ENCODE data around the gene HS3ST3B1. TPM values are rescaled to one million over a fixed set of nuclear protein-coding genes. Genes with fewer than 3 reads are reported as not detected.
A peak's percentile ranks its signal among the peaks of the same experiment; 100 is the strongest.

HS3ST3B1 gene
- 10 to 100 TPM; 13.4 to 13.9 TPM for total RNA-seq

DNA sequence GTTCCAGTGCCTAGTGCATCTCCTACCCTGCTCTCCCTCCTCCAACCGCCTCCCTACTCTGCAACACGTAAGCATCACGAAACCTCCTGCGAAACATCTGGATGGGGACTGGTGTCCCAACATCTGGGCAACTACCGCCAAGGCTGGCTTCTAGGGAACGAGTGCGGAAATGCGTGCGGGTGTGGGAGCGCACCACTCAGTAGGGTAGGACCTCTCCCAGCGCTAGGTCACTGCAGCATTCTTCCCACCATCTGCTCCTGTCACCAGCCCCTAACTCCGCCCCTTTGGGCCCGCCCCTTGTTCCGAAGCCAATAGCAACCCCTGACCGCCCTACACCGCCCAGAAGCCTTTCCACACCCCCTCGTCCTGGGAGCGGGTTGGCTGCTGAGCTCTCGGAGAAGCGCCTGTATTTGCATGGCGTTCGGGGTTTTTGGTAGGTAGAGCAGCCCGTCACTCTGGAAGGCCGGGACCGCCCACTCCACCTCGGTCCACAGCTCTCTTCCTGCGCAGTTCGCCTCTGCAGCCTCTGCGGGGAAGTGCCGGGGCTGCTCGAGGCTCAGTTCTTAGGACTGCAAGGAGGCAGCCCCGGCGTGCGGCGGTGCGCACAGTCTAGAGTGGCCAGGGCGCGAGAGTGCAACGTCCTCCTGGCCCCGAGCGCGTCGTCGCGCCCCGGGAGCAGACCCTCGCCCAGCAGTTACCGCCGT is at the start of gene HS3ST3B1:
HS3ST3B1 (plus strand) TSS at position 507 of the 704 bp plus-strand sequence. CDS start 438 bp downstream, outside the sequence.
- POLR2A ChIA-PET, result interaction anchor here (0.6 to 4.8 kb wide), 21 partner anchors 8 to 474 kb away, joined by 3 to 37 read pairs (median 4); partner anchors contain the start of gene COX10
- intact Hi-C loops (cut with micrococcal nuclease), result loop anchor here (1.0 to 10.0 kb wide), 11 partner anchors 9 to 1282 kb away; partner anchors contain the start of genes COX10 and ELAC2

DNA sequence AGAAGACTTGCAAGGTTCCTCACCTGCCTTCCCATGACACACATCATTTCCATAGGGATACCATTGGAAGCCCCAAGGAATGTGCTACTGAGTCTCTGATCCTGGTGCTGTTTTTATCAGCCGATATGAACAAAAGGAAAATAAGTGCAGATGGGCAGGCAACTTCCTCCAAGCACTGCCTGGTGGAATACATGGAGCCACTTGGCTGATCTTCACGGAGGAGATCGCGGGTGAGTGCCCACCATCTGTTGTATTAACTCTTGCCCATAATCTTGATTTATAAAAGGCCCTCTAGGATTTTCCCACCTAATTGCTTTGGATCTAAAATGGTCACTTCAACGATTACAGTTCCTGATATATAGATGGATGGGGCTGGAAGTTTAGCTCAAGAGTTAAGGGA is 39.5 kb upstream of the HS3ST3B1 start:
- H3K4me3 Mint-ChIP-seq, result no peak overlapping the region
- no peaks in the 10 kb centered on the region for H3K4me1 Mint-ChIP-seq (ENCODE audit: low read depth)
- H3K36me3 Mint-ChIP-seq, result no peaks in the 10 kb centered on the region
- POLR2A ChIA-PET, result no interaction called here
- intact Hi-C loops (cut with micrococcal nuclease), result no loop called here
- no peaks in the 10 kb centered on the region for H3K9me3 Mint-ChIP-seq
- H3K27ac Mint-ChIP-seq, result no peak overlapping the region
- no peak for DNase-seq
- CTCF ChIA-PET, result no interaction called here
- no peaks in the 10 kb centered on the region for H3K27me3 Mint-ChIP-seq

More for the DNA sequence above, at the start of gene HS3ST3B1:
- H3K9me3 Mint-ChIP-seq, result no peaks in the 10 kb centered on the region
- H3K27ac Mint-ChIP-seq, result peak within 1 kb of the TSS; percentile 92
- peaks cover 49% of the 10 kb centered on the region for H3K4me1 Mint-ChIP-seq (ENCODE audit: low read depth)
- H3K27me3 Mint-ChIP-seq, result peaks cover 26% of the 10 kb centered on the region
- peak; percentile 100 for DNase-seq
- peak within 1 kb of the TSS; percentile 93 for H3K4me3 Mint-ChIP-seq
- peaks cover 6% of the 10 kb centered on the region for H3K36me3 Mint-ChIP-seq
- CTCF ChIA-PET, result interaction anchor here (0.6 to 5.8 kb wide), 23 partner anchors 18 to 1283 kb away, joined by 3 to 43 read pairs (median 4); partner anchors contain the start of genes COX10, ELAC2 and HS3ST3A1

DNA sequence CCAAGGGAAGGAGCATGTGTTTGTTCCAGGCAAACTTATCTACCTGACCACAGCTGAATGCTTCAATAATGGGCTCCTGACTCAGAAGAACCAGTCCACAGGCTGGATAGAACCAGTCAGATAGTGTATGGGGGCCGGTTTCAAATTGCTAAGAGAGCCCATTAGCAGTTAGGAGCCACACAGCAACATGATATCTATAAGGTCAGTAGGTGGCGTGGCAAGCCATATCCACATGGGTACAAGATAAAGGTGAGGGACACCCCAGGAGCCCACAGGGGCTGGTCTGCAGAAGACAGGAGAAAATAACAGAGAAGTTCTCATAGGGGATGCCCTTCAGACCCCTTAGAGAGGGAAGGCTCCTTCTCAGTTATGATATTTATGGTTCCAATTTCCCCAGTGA is 32.6 kb upstream of the HS3ST3B1 start:
- no peak for DNase-seq
- Mint-ChIP-seq H3K27ac (no peak overlapping the region), H3K27me3 (no peaks in the 10 kb centered on the region), H3K9me3 (peaks cover 4% of the 10 kb centered on the region), H3K4me3 (no peak overlapping the region), H3K4me1 (ENCODE audit: low read depth) (no peaks in the 10 kb centered on the region), H3K36me3 (no peaks in the 10 kb centered on the region)
- intact Hi-C loops (cut with micrococcal nuclease), result no loop called here
- CTCF ChIA-PET, result no interaction called here
- POLR2A ChIA-PET, result no interaction called here

DNA sequence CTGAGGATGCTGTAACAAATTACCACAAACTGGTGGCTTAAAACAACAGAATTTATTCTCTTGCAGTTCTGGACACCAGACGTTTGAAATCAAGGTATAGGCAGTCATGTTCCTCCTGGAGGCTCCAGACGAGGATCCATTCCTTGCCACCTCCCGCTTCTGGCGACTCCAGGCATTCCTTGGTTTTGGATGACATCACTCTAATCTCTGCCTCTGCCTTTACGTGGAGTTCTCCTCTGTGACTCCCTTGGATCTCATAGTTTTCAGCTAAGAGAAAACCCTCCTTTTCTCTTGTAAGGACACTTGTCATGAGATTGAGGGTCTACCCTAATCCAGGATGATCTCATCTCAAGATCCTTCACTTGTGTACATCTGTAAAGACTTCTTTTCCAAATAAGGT is 31.4 kb upstream of the HS3ST3B1 start:
- Mint-ChIP-seq H3K4me3 (no peak overlapping the region), H3K27me3 (no peaks in the 10 kb centered on the region), H3K27ac (no peak overlapping the region), H3K9me3 (peaks cover 4% of the 10 kb centered on the region), H3K36me3 (no peaks in the 10 kb centered on the region), H3K4me1 (ENCODE audit: low read depth) (no peaks in the 10 kb centered on the region)
- CTCF ChIA-PET, result no interaction called here
- intact Hi-C loops (cut with micrococcal nuclease), result no loop called here
- POLR2A ChIA-PET, result interaction anchor here (0.6 kb wide), 1 partner anchor 612 kb away, joined by 3 read pairs; no protein-coding TSS in a partner anchor
- DNase-seq, result no peak

DNA sequence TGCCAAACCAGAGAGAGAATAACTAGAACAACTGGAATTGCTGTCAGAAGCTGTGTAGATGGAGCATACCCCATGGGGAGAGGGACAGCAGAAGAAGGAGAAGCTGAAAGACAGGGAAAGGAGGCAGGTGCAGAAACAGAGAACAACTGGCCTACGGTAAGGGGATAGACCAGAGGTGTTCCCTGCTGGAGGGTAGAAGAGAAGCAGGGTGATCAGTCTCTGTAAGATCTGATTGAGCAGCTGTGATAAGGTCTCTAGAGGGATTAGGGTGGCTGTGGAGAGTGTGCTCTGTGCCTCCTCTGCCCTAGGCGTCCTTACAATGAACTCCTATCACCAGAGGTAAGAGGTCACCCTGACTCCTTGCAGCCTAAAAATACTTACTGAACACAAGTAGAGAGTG is 30.4 kb upstream of the HS3ST3B1 start:
- CTCF ChIA-PET, result no interaction called here
- intact Hi-C loops (cut with micrococcal nuclease), result no loop called here
- H3K36me3 Mint-ChIP-seq, result no peaks in the 10 kb centered on the region

DNA sequence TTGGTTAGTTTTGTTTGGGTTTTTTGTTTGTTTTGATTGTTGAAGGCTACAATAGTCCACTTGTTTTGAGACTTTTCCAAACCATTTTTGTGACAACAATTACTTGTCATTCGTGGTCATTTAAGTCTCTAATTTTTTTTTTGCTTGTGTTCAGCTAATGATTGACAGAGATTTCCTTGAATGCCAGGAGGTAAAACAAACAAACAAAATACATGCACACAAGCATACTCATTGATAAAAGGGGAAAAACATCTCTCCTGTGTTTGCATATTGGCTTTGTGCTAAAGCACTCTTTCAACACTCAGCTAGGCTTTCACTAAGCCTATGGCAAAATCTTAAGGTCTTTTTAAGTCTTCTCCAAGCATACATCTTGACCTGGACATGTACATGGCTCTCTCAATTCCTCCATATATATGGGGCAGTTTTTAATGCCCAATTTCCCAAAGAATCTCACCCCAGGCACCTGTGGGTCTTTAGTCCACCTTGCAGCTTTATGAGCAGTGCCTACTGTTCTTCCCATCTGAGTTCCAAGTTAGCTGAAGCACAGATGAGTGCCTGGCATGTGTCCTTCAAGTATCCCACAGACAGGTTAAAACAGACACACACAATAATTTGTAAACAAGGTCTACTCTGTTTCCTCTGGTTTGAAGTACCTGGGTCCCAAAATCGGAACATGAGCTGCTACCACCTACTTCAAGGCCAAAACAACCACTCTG is 24.2 kb upstream of the HS3ST3B1 start:
- Mint-ChIP-seq H3K4me3 (no peak overlapping the region), H3K36me3 (no peaks in the 10 kb centered on the region), H3K27me3 (no peaks in the 10 kb centered on the region), H3K4me1 (ENCODE audit: low read depth) (no peaks in the 10 kb centered on the region), H3K27ac (no peak overlapping the region), H3K9me3 (peaks cover 4% of the 10 kb centered on the region)
- intact Hi-C loops (cut with micrococcal nuclease), result no loop called here
- no peak for DNase-seq
- ChIA-PET POLR2A (interaction anchor here (0.6 kb wide), 1 partner anchor 740 kb away, joined by 3 read pairs; no protein-coding TSS in a partner anchor), CTCF (interaction anchor here (0.6 to 1.0 kb wide), 2 partner anchors 21 to 88 kb away, joined by 3 to 4 read pairs; no protein-coding TSS in a partner anchor)

More for the DNA sequence above, 30.4 kb upstream of the HS3ST3B1 start:
- Mint-ChIP-seq H3K27me3 (no peaks in the 10 kb centered on the region), H3K27ac (no peak overlapping the region), H3K4me1 (ENCODE audit: low read depth) (no peaks in the 10 kb centered on the region), H3K4me3 (no peak overlapping the region), H3K9me3 (peaks cover 4% of the 10 kb centered on the region)
- DNase-seq, result no peak
- POLR2A ChIA-PET, result no interaction called here

DNA sequence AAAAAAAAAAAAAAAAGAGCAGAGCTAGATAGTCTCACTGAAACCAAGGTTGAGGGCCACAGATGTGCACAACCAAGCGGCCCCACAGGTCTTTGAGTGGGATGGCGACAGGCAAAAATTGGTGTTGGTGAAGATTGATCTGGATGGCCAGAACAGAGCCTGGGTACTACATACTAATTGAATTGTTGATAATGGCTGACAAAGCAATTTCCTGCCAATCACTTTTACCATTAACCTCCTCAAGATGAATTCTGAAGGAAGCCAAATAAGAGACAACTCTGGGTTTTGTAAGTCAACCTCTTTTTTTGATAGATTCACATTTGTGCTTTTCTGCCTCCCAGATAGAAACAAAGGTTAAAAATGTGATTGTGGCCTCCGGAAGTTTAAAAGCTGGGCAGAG is 19.4 kb upstream of the HS3ST3B1 start:
- intact Hi-C loops (cut with micrococcal nuclease), result no loop called here
- ChIA-PET POLR2A (no interaction called here), CTCF (no interaction called here)
- Mint-ChIP-seq H3K27ac (no peak overlapping the region), H3K4me3 (no peak overlapping the region), H3K9me3 (no peaks in the 10 kb centered on the region), H3K27me3 (peaks cover 9% of the 10 kb centered on the region), H3K4me1 (ENCODE audit: low read depth) (no peaks in the 10 kb centered on the region), H3K36me3 (no peaks in the 10 kb centered on the region)
- DNase-seq, result no peak

DNA sequence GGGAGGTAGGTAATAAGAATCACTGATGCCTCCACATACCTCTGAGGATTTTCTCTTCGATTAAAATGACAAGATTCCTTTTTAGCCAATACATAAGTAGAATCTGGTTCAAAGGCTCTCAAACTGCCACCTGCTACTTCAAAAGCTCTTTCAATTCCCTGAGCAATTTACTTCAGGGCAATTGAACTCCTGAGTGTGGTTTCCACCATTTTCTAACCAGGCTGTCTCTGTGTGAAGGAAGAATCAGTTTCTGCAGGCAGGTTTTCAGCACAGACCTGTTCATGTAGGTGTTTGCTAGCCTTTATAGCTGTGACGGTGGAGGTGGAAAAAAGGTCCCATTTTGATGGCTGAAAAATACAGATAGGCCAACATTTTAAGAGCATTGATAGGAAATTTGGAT is 18.2 kb upstream of the HS3ST3B1 start:
- no peak for DNase-seq
- peaks cover 9% of the 10 kb centered on the region for H3K27me3 Mint-ChIP-seq
- intact Hi-C loops (cut with micrococcal nuclease), result no loop called here
- H3K27ac Mint-ChIP-seq, result no peak overlapping the region
- no peak overlapping the region for H3K4me3 Mint-ChIP-seq
- H3K4me1 Mint-ChIP-seq (ENCODE audit: low read depth), result no peaks in the 10 kb centered on the region
- POLR2A ChIA-PET, result no interaction called here
- no peaks in the 10 kb centered on the region for H3K9me3 Mint-ChIP-seq
- no peaks in the 10 kb centered on the region for H3K36me3 Mint-ChIP-seq
- CTCF ChIA-PET, result no interaction called here

DNA sequence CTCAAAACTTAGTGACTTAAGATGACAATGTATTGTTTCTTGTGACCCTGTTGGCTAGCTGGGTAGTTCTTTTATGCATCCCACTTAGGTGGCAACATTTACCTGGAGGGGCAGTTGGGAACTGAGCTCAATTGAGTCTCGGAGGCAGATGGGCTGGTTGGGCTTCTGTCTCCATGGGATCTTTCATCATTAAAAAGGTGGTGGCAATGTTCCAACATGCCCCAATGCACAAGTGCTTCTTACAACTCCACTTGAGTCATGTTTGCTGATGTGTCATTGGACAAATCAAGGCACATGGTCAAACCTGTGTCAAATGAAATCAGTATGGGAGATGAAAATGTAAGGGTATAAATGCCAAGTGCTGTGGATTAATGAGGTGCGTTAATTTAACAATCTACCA is 11.7 kb upstream of the HS3ST3B1 start:
- intact Hi-C loops (cut with micrococcal nuclease), result no loop called here
- H3K4me1 Mint-ChIP-seq (ENCODE audit: low read depth), result no peaks in the 10 kb centered on the region
- CTCF ChIA-PET, result no interaction called here
- no peak overlapping the region for H3K4me3 Mint-ChIP-seq
- no peaks in the 10 kb centered on the region for H3K36me3 Mint-ChIP-seq
- POLR2A ChIA-PET, result no interaction called here
- no peaks in the 10 kb centered on the region for H3K9me3 Mint-ChIP-seq
- DNase-seq, result no peak
- H3K27ac Mint-ChIP-seq, result no peak overlapping the region
- H3K27me3 Mint-ChIP-seq, result peaks cover 22% of the 10 kb centered on the region

DNA sequence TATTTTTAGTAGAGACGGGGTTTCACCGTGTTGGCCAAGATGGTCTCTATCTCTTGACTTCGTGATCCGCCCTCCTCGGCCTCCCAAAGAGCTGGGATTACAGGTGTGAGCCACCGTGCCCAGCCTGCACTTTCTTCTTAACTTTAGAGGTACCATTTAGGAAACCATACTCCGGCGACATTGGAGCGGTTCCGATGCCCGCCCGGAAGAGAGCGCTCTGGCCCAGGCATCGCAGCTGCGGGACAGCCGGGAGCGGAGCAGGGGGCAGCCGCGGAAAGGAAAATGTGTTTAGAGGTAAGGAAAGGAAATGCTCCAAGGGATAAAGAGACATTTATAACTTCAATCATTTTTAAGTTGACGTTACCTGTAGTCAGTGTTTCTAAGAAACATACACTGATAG is 6.0 kb upstream of the HS3ST3B1 start:
- Mint-ChIP-seq H3K36me3 (no peaks in the 10 kb centered on the region), H3K4me3 (no peak overlapping the region), H3K9me3 (no peaks in the 10 kb centered on the region), H3K27ac (no peak overlapping the region), H3K4me1 (ENCODE audit: low read depth) (peaks cover 25% of the 10 kb centered on the region), H3K27me3 (peaks cover 55% of the 10 kb centered on the region)
- no peak for DNase-seq
- CTCF ChIA-PET, result interaction anchor here (1.5 kb wide), 1 partner anchor 631 kb away, joined by 4 read pairs; no protein-coding TSS in a partner anchor
- intact Hi-C loops (cut with micrococcal nuclease), result loop anchor here (10.0 kb wide), 1 partner anchor 490 kb away; no protein-coding TSS in a partner anchor
- POLR2A ChIA-PET, result no interaction called here

DNA sequence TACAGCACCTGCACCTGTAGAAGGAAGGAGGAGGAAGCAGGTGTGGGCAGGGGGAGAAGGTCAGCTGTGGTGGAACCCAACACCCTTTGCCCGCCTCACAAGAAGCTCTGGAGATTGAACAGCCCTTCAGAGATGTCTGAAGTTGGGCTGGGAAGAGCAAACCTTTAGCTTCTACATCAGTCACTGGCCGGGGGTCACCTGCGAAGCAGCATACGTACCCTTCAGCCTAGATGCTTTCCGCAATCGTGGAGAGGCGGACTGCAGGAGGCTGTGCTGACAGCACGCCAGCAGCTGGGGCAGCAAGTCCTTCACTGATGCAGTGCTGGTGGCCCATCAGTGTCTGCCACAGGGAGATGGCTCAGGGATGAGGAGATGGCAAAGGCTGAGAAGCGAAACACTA is 5.2 kb upstream of the HS3ST3B1 start:
- ChIA-PET CTCF (interaction anchor here (1.0 to 1.5 kb wide), 2 partner anchors 630 to 698 kb away, joined by 4 read pairs; no protein-coding TSS in a partner anchor), POLR2A (no interaction called here)

DNA sequence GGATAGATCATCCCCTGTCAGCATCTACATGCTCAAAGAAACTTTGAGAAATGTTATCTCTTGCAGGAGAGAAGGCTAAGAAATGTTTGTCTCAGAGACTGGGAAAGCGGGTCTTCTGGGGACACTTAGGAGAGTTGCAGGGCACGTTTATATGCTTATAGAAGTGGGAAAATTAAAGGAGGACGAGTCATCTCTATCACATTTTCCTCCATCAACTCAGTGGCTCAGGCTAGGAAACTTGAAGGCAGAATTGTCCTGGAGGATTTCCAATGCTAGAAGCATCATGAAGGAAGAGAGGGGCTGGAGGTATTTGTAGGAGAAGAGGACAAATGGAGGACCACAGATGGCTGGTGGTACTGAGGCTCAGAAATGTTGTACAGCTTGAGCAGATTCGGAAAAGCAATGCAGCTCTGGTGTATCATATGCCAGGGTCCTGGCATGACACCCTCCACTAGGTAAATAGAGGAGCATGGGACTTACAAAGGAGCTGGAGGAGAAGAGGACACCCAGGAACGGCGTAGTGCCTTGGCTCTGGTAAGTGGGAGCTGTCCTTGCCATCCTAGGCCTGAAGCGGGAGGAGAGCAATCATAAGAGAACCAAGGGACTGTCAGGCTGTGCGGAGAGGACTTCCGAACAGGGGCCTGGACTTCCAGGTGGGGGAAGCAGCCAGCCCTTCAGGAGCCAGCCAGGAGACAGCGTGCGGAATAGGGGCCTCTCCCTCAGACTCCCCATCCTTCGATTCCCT is 4.5 kb upstream of the HS3ST3B1 start:
- peaks cover 53% of the 10 kb centered on the region for H3K27me3 Mint-ChIP-seq
- no peaks in the 10 kb centered on the region for H3K36me3 Mint-ChIP-seq
- no peak for DNase-seq
- ChIA-PET CTCF (interaction anchor here (1.0 to 1.6 kb wide), 3 partner anchors 84 to 699 kb away, joined by 4 to 8 read pairs (median 5); no protein-coding TSS in a partner anchor), POLR2A (no interaction called here)
- H3K27ac Mint-ChIP-seq, result no peak overlapping the region
- intact Hi-C loops (cut with micrococcal nuclease), result loop anchor here (10.0 kb wide), 1 partner anchor 488 kb away; no protein-coding TSS in a partner anchor
- H3K4me3 Mint-ChIP-seq, result peak overlapping the region; percentile 15
- H3K4me1 Mint-ChIP-seq (ENCODE audit: low read depth), result peaks cover 32% of the 10 kb centered on the region
- no peaks in the 10 kb centered on the region for H3K9me3 Mint-ChIP-seq

More for the DNA sequence above, 5.2 kb upstream of the HS3ST3B1 start:
- no peak overlapping the region for H3K27ac Mint-ChIP-seq
- H3K4me3 Mint-ChIP-seq, result no peak overlapping the region
- peaks cover 55% of the 10 kb centered on the region for H3K27me3 Mint-ChIP-seq
- no peaks in the 10 kb centered on the region for H3K36me3 Mint-ChIP-seq
- DNase-seq, result no peak
- H3K4me1 Mint-ChIP-seq (ENCODE audit: low read depth), result peaks cover 32% of the 10 kb centered on the region
- H3K9me3 Mint-ChIP-seq, result no peaks in the 10 kb centered on the region
- intact Hi-C loops (cut with micrococcal nuclease), result loop anchor here (10.0 kb wide), 1 partner anchor 489 kb away; no protein-coding TSS in a partner anchor
